A549 (cell line): ENCODE results near the gene SYNPO2. TPM values are rescaled to one million over a fixed set of nuclear protein-coding genes. Genes with fewer than 3 reads are reported as not detected.

Experiments used
- ATAC-seq, 2 experiments: fragments of 200-7000 bp in 1 of 2; fragments of >200 bp in 1 of 2; cut with Nextera tagmentation in 1 of 2; cut with Tn5 transposase in 1 of 2; 3 replicates each; pipeline versions ENCODE4 v1.8.0 to v1.9.1; 2018 to 2020; ENCODE audit warnings: mild to moderate bottlenecking in 1 of 2, moderate library complexity in 1 of 2
- CTCF ChIA-PET: fragments of 300-600 bp; sonication (Branson Sonifier 250); formaldehyde crosslinking; extraction: SDS; loops from one replicate; lab custom pipeline; 2021; ENCODE audit warnings: antibody characterized with exemption, inconsistent platforms; lab: Yijun Ruan, JAX
- POLR2A ChIA-PET: fragments of 350-600 bp; formaldehyde crosslinking; extraction: SDS; loops from one replicate; lab custom pipeline; 2021; ENCODE audit warnings: antibody characterized with exemption, inconsistent platforms; lab: Yijun Ruan, JAX
- DNase-seq, 2 experiments: peaks; one replicate each; pipeline versions ENCODE4 v3.0.0 to v3.0.0-alpha.2; 2011 to 2016; ENCODE audit warnings: low read depth in 1 of 2, low spot score in 1 of 2
- FAIRE-seq: peaks from 2 replicates; lab custom pipeline; 2011; peaks lifted over from hg19 to GRCh38; lab: Jason Lieb, UNC
- H3K27ac ChIP-seq, 2 experiments: fragments of >200 bp; sonication (Bioruptor Twin); formaldehyde crosslinking; 3 replicates each; pipeline ENCODE4 v1.5.1; 2016 to 2017
- H3K4me1 ChIP-seq: fragments of >200 bp; sonication (Bioruptor Twin); formaldehyde crosslinking; 3 replicates; pipeline ENCODE4 v1.6.1; 2016
- H3K4me2 ChIP-seq: fragments of >200 bp; sonication (Bioruptor Twin); formaldehyde crosslinking; 3 replicates; pipeline ENCODE4 v1.6.1; 2016
- H3K4me3 ChIP-seq: fragments of >200 bp; sonication (Bioruptor Twin); formaldehyde crosslinking; 3 replicates; pipeline ENCODE4 v1.5.1; 2016
- H3K9me3 ChIP-seq: fragments of >200 bp; sonication (Bioruptor Twin); formaldehyde crosslinking; 3 replicates; pipeline ENCODE4 v1.6.1; 2016
- ATOH8 ChIP-seq: fragments of 250-450 bp; sonication (Bioruptor Pico); IDR thresholded peaks from 2 replicates; pipeline ENCODE4 v1.5.0; 2020; ENCODE audit warnings: low read depth, mild to moderate bottlenecking, moderate library complexity
- CBX2 ChIP-seq: fragments of 200-600 bp; sonication (generic); IDR thresholded peaks from 2 replicates; pipeline ENCODE4 v1.6.1; 2016; ENCODE audit warnings: low read depth, mild to moderate bottlenecking, borderline replicate concordance
- CEBPB ChIP-seq, 2 experiments: fragments of >200 bp in 1 of 2; sonication (Bioruptor Twin) in 1 of 2; formaldehyde crosslinking in 1 of 2; IDR thresholded peaks; 2 replicates each; pipeline ENCODE4 v1.6.1; 2012 to 2016
- CHD4 ChIP-seq: fragments of 200-600 bp; sonication (generic); IDR thresholded peaks from 2 replicates; pipeline ENCODE4 v1.6.1; 2016; ENCODE audit warnings: antibody characterized with exemption, mild to moderate bottlenecking, borderline replicate concordance
- CTCF ChIP-seq: fragments of >200 bp; sonication (Bioruptor Twin); formaldehyde crosslinking; IDR thresholded peaks from 3 replicates; pipeline ENCODE4 v1.5.1; 2016
- FOSB ChIP-seq: fragments of 250-450 bp; sonication (Bioruptor Pico); IDR thresholded peaks from 2 replicates; pipeline ENCODE4 v1.5.0; 2020; ENCODE audit warnings: mild to moderate bottlenecking, moderate library complexity
- HDAC2 ChIP-seq: fragments of 200-600 bp; sonication (generic); IDR thresholded peaks from 2 replicates; pipeline ENCODE4 v1.6.1; 2016
- HEYL ChIP-seq: fragments of 250-450 bp; sonication (Bioruptor Pico); IDR thresholded peaks from 2 replicates; pipeline ENCODE4 v1.8.0; 2021; ENCODE audit warnings: mild to moderate bottlenecking, moderate library complexity
- KDM1A ChIP-seq: fragments of 200-600 bp; sonication (generic); IDR thresholded peaks from 2 replicates; pipeline ENCODE4 v1.6.1; 2016; ENCODE audit warnings: low read depth, mild to moderate bottlenecking
- KDM5A ChIP-seq: fragments of 200-600 bp; sonication (generic); IDR thresholded peaks from 2 replicates; pipeline ENCODE4 v1.6.1; 2016; ENCODE audit warnings: antibody characterized with exemption, mild to moderate bottlenecking
- MAX ChIP-seq: IDR thresholded peaks from 2 replicates; pipeline ENCODE4 v1.6.1; 2012
- MAZ ChIP-seq: fragments of 150-350 bp; IDR thresholded peaks from 2 replicates; pipeline ENCODE4 v1.6.1; 2014; ENCODE audit warnings: antibody characterized with exemption, low read depth, low read length, borderline replicate concordance
- MYC ChIP-seq: IDR thresholded peaks from 2 replicates; pipeline ENCODE4 v1.6.1; 2012; ENCODE audit warnings: mild to moderate bottlenecking, inconsistent platforms, low read length, improper control_type of control experiment, borderline replicate concordance
- NR3C1 ChIP-seq: fragments of >200 bp; sonication (Bioruptor Twin); formaldehyde crosslinking; IDR thresholded peaks from 3 replicates; pipeline ENCODE4 v1.6.1; 2017
- RAD21 ChIP-seq, 2 experiments: fragments of >200 bp in 1 of 2; sonication (Bioruptor Twin) in 1 of 2; formaldehyde crosslinking in 1 of 2; IDR thresholded peaks in 1 of 2; conservative IDR thresholded peaks in 1 of 2; 2 replicates in 1 of 2; 3 replicates in 1 of 2; pipeline ENCODE4 v1.6.1; 2012 to 2018; ENCODE audit warnings: inconsistent platforms in 1 of 2
- RCOR1 ChIP-seq: fragments of 150-350 bp; IDR thresholded peaks from 2 replicates; pipeline ENCODE4 v1.6.1; 2014; ENCODE audit warnings: antibody characterized with exemption, low read length, low read depth
- SMC3 ChIP-seq: fragments of >200 bp; sonication (Bioruptor Twin); formaldehyde crosslinking; IDR thresholded peaks from 3 replicates; pipeline ENCODE4 v1.6.1; 2018; ENCODE audit warnings: inconsistent platforms
- TP53 ChIP-seq: fragments of 250-450 bp; sonication (Bioruptor Pico); IDR thresholded peaks from 2 replicates; pipeline ENCODE4 v1.5.0; 2021; ENCODE audit warnings: mild to moderate bottlenecking, moderate library complexity
- USF2 ChIP-seq: fragments of 450-650 bp; IDR thresholded peaks from 2 replicates; pipeline ENCODE4 v1.6.1; 2014; ENCODE audit warnings: antibody characterized with exemption
- ZFP36 ChIP-seq: fragments of 450-650 bp; IDR thresholded peaks from 2 replicates; pipeline ENCODE4 v1.6.1; 2014; ENCODE audit warnings: borderline replicate concordance; ENCODE audit not compliant: partially characterized antibody
- WGBS: methylation state at CpG from one replicate; pipeline ENCODE4 v1.1.6; 2017; ENCODE audit errors: missing lambda C conversion rate; 5-methylcytosine and 5-hydroxymethylcytosine counted together
- polyA plus RNA-seq, 4 experiments: library from polyadenylated mRNA; depleted of rRNA in 3 of 4; stranded (reverse); fragments of >200 nt; fragmentation: RNase III in 1 of 4; extraction: RNeasy Plus Mini Kit Qiagen cat#74134 plus additional on column Dnase treatment in 1 of 4; gene quantifications; 2 replicates in 3 of 4; 3 replicates in 1 of 4; pipeline ENCODE4 v1.2.3, GENCODE V29; 2011 to 2017
- TF ChIP-seq, protein P1 (sequence below): IDR thresholded peaks from 2 replicates; pipeline ENCODE4 v1.6.1; 2012

The SYNPO2 gene
- polyA plus RNA-seq, 2 of the 4 experiments (the other 2 are of a cell fraction): 2.5 to 8.8 TPM

GRCh38 chr4:118969359-118969758 lies 80.7 kb downstream of the SYNPO2 start:
- ATAC-seq (peak; percentile 88 to 96), FAIRE-seq (no peak), DNase-seq (peak; percentile 8 to 38)
- 18% methylated on average over 5 of the region's 5 CpGs for WGBS
- ChIA-PET POLR2A (no interaction called here), CTCF (interaction anchor here (0.6 to 2.0 kb wide), 12 partner anchors 12 to 243 kb away, joined by 3 to 8 read pairs (median 4); no protein-coding TSS in a partner anchor)
- Histone ChIP-seq H3K4me2 (peak overlapping the region; percentile 44), H3K27ac (no peak overlapping the region), H3K4me1 (0 out of 3 replicates have a peak, but pooled peaks cover 3% of the 10 kb centered on the region), H3K4me3 (no peak overlapping the region), H3K9me3 (no peaks in the 10 kb centered on the region)
- peak; percentile 74 for TF ChIP-seq SMC3
- TF ChIP-seq CTCF: peak; percentile 62
- TF ChIP-seq HEYL (CRISPR knock-in tag): no peak
- TF ChIP-seq, protein P1, sequence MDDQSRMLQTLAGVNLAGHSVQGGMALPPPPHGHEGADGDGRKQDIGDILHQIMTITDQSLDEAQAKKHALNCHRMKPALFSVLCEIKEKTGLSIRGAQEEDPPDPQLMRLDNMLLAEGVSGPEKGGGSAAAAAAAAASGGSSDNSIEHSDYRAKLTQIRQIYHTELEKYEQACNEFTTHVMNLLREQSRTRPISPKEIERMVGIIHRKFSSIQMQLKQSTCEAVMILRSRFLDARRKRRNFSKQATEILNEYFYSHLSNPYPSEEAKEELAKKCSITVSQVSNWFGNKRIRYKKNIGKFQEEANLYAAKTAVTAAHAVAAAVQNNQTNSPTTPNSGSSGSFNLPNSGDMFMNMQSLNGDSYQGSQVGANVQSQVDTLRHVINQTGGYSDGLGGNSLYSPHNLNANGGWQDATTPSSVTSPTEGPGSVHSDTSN: no peak
- TF ChIP-seq CBX2: no peak
- TF ChIP-seq RAD21 (conservative IDR thresholded peaks at IDR 0.05 in 1 of 2, IDR thresholded peaks at IDR 0.05 in 1 of 2): peak; percentile 67 to 75

GRCh38 chr4:118972167-118972566 lies 83.5 kb downstream of the SYNPO2 start:
- ATAC-seq: no peak
- no peak for DNase-seq
- H3K4me2 ChIP-seq: no peak overlapping the region
- no peak overlapping the region for H3K4me3 ChIP-seq
- WGBS: 68% methylated on average over 2 of the region's 2 CpGs
- ChIA-PET POLR2A (no interaction called here), CTCF (interaction anchor here (0.6 to 2.1 kb wide), 2 partner anchors 9 to 200 kb away, joined by 4 to 7 read pairs; no protein-coding TSS in a partner anchor)
- no peak overlapping the region for H3K27ac ChIP-seq
- 0 out of 3 replicates have a peak, but pooled peaks cover 3% of the 10 kb centered on the region for H3K4me1 ChIP-seq
- FAIRE-seq: no peak
- no peak for TF ChIP-seq KDM1A
- no peak for TF ChIP-seq TP53
- no peak for TF ChIP-seq FOSB (CRISPR knock-in tag)
- no peak for TF ChIP-seq MYC
- TF ChIP-seq USF2: no peak
- TF ChIP-seq RCOR1: no peak
- TF ChIP-seq CEBPB (IDR thresholded peaks at IDR 0.05): no peak
- TF ChIP-seq KDM5A: no peak
- TF ChIP-seq ZFP36: no peak
- TF ChIP-seq, all 56 proteins: peak for 0
- H3K9me3 ChIP-seq: no peaks in the 10 kb centered on the region

- 63% methylated on average over 6 of the region's 6 CpGs for WGBS
- POLR2A ChIA-PET: no interaction called here
- ATAC-seq (no peak), FAIRE-seq (no peak), DNase-seq (no peak)
- CTCF ChIA-PET: interaction anchor here (1.6 to 2.1 kb wide), 2 partner anchors 8 to 9 kb away, joined by 7 read pairs; no protein-coding TSS in a partner anchor
- no peak for TF ChIP-seq ATOH8
- TF ChIP-seq TP53: no peak
- no peak for TF ChIP-seq RCOR1
- TF ChIP-seq NR3C1: no peak
- no peak for TF ChIP-seq CHD4
- TF ChIP-seq MAZ: no peak
- TF ChIP-seq HDAC2: no peak
- TF ChIP-seq MAX: no peak
- no peak for TF ChIP-seq KDM5A
- H3K9me3 ChIP-seq: no peaks in the 10 kb centered on the region
- H3K27ac ChIP-seq: no peak overlapping the region
- no peak overlapping the region for H3K4me2 ChIP-seq
- no peaks in the 10 kb centered on the region for H3K4me1 ChIP-seq
- H3K4me3 ChIP-seq: no peak overlapping the region
Observed at GRCh38 chr4:118973295-118973694, 84.6 kb downstream of the SYNPO2 start.
